GM23338 (cell line): ENCODE data around the gene DDX20.

Experiments used
- CREB1 ChIP-seq: fragments of 250-450 bp; sonication (Bioruptor Pico); IDR thresholded peaks from 2 replicates; pipeline ENCODE4 v1.5.0; 2020; ENCODE audit warnings: low read depth, mild to moderate bottlenecking, moderate library complexity
- CTCF ChIP-seq, 2 experiments: fragments of 200-600 bp in 1 of 2; sonication (generic) in 1 of 2; conservative IDR thresholded peaks; 2 replicates each; pipeline versions ENCODE4 v1.5.1 to v1.6.1; 2016 to 2017; ENCODE audit warnings: antibody characterized with exemption in 2 of 2, low read depth in 2 of 2, mild to moderate bottlenecking in 2 of 2, moderate library complexity in 1 of 2
- ZNF331 ChIP-seq: fragments of 250-450 bp; sonication (Bioruptor Pico); IDR thresholded peaks from 2 replicates; pipeline ENCODE4 v1.5.0; 2020; ENCODE audit warnings: low read depth, mild to moderate bottlenecking, moderate library complexity

- no peak for TF ChIP-seq CTCF (conservative IDR thresholded peaks at IDR 0.05; ENCODE audit: low read depth in 2 of 2)
- no peak for TF ChIP-seq CREB1 (CRISPR knock-in tag)
- no peak for TF ChIP-seq ZNF331 (CRISPR knock-in tag)
Measured at GRCh38 chr1:111798580-111798979, 42.9 kb downstream of the DDX20 start.
